Right ventricle myocardium superior (tissue), 1 donor: ENCODE data around the gene TNRC18. TPM values are rescaled to one million over a fixed set of nuclear protein-coding genes. Genes with fewer than 3 reads are reported as not detected.
A peak's percentile ranks its signal among the peaks of the same experiment; 100 is the strongest.

Experiments used
- ATAC-seq: fragments of 200-7000 bp; cut with Tn5 transposase; one replicate; pipeline ENCODE4 v1.9.1; 2020; ENCODE audit warnings: mild to moderate bottlenecking; ENCODE audit not compliant: poor library complexity
- DNase-seq: peaks from one replicate; pipeline ENCODE4 v3.0.0-alpha.2; 2020
- intact Hi-C: fragments of 100-400 bp; cut with DNase I; formaldehyde crosslinking; loops from one replicate; pipeline ENCODE4 v1.11.2; 2022
- total RNA-seq: library from RNA; stranded (reverse); fragmentation: NEBNext Ultra II Directional; extraction: Animal tissue kit (Norgen Biotek cat#: 25700); gene quantifications from one replicate; pipeline ENCODE4 v1.2.1, GENCODE V29; 2021
- donor health status: DM: no; HTN: yes; CAD: no; lungs with severe emphysema.

Gene TNRC18
- total RNA-seq, 1 donor from 2014 or later: 29.5 TPM

- ATAC-seq: no peak
- intact Hi-C loops: loop anchor here (2.0 to 5.0 kb wide), 2 partner anchors 86 to 214 kb away; no protein-coding TSS in a partner anchor
- DNase-seq: peak; percentile 53
Measured at GRCh38 chr7:5452937-5453540, 29.4 kb upstream of the TNRC18 start.

- intact Hi-C loops: loop anchor here (2.0 to 5.0 kb wide), 2 partner anchors 85 to 214 kb away; no protein-coding TSS in a partner anchor
- DNase-seq (no peak), ATAC-seq (peak; percentile 5)
Measured at GRCh38 chr7:5452470-5452899, 28.9 kb upstream of the TNRC18 start.

- DNase-seq (no peak), ATAC-seq (no peak)
- intact Hi-C loops: loop anchor here (5.0 kb wide), 1 partner anchor 84 kb away; no protein-coding TSS in a partner anchor
Measured at GRCh38 chr7:5451391-5451790, 27.8 kb upstream of the TNRC18 start.

DNA sequence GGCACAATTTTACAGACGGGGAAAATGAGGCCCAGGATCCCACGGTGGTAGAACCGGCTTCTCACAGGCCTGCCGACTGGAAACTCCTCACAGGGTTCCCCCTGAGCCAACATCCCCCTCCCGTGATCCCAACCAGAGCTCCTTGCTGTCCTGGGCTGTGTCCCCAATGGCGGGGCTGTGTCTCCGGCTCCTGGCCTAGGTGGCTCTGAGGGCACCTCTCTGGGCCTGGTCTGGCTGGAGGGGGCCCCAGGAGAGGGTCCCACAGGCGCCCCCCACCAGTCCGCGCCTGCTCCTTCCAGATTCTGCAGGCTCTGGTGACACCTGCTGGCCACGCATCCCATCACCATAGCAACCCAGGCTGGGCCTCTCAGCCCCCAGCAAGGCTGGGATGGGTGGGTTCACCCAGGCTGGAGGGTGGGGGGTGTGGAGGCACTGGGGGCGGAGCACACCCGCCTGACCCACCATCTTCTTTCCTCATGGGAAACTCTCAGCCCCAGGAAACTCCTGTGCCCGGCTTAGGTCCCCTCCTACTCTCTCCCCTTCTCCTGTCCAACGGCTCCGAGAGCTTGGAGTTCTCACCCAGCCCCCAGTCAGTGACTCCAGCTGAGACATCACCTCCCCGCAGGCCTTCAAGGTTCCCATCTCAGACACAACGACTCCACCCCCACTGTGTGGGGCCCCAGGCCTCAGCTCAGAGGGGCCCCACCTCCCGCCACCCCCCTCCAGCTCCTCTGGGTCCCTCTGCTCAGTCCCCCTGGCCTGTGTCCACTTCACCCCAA lies 27.1 kb upstream of the TNRC18 start:
- intact Hi-C loops: loop anchor here (5.0 kb wide), 1 partner anchor 83 kb away; no protein-coding TSS in a partner anchor
- DNase-seq (peak; percentile 75), ATAC-seq (peak; percentile 87)

DNA sequence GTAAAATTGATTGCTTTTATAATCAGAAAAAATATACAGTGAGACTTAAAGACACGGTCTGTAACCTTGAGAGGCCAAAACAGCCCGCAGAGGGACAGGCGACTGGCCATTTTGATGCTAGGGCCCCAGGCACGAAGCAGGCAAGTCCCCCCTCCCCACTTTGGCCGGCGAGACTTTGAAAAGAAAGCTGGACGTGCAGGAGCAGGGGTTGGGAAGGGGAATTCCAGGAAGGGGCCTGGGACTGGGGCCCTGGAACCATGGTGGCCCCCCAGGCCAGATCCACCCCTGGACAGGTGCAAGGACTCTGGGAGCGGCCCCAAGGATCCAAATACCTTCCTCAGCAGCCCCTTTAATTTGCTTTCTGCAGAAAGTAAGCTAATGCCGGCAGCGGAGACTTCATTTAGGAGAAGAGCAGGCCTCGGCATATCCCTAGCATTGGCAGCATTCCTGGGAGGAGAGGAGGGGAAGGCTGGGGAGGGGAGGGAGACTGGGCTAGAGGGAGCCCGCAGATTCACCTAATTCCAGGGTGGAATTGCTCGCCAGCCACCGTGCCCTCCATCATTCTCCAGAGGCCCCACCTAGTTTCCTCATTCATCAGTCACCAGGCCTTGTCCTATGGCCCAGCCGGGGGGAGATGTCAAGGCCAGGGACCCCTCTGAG lies 24.9 kb upstream of the TNRC18 start:
- ATAC-seq: no peak
- DNase-seq: no peak
- intact Hi-C loops: no loop called here

DNA sequence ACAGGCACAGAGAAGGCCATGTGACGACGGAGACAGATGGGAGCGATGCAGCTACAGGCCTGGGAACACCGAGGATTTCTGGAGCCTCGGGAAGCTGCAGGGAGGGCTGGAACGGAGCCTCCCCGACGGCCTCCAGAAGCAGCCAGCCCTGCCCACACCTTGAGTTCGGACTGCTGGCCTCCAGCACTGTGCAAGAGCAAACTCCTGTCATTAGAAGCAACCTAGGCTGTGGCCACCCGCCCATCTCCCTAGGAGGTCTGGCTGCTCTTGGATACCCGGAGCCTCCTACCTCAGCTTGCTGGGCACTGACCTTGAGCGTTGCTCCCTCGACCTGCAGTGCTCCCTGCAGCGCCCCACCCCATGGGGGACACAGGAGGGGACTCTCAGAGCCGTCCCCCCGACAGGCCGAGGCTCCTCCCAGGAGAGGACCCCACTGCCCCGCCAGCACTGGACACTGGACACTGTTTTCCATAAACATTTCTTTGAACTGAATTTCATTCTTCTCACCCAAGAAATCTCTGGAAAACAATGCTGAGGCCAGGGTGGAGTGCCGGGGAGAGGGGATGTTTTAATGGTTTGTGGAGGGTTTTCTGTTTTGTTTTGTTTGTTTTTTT lies 22.5 kb upstream of the TNRC18 start:
- intact Hi-C loops: no loop called here
- no peak for DNase-seq
- ATAC-seq: no peak

DNA sequence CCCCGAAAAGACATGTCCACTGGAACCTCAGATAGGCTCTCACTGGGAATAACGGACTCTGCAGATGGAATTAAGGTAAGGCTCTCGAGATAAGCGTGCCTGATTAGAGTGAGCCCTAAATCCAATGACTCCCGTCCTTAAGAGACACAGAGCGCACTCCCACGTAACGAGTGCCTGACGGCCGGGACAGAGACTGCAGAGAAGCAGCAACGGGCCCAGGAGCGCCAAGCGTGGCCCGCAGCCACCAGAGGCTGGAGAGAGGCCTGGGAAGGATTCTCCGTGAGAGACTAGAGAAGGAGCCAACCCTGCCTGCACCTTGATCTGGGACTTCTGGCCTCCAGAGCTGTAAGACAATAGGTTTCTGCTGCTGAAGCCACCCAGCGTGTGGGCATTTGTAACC lies 20.0 kb upstream of the TNRC18 start:
- ATAC-seq (no peak), DNase-seq (no peak)
- intact Hi-C loops: no loop called here

- ATAC-seq (no peak), DNase-seq (no peak)
- intact Hi-C loops: no loop called here
Measured at GRCh38 chr7:5442757-5443305, 19.2 kb upstream of the TNRC18 start.

- ATAC-seq: no peak
- intact Hi-C loops: no loop called here
- DNase-seq: no peak
Measured at GRCh38 chr7:5441840-5442503, 18.3 kb upstream of the TNRC18 start.

DNA sequence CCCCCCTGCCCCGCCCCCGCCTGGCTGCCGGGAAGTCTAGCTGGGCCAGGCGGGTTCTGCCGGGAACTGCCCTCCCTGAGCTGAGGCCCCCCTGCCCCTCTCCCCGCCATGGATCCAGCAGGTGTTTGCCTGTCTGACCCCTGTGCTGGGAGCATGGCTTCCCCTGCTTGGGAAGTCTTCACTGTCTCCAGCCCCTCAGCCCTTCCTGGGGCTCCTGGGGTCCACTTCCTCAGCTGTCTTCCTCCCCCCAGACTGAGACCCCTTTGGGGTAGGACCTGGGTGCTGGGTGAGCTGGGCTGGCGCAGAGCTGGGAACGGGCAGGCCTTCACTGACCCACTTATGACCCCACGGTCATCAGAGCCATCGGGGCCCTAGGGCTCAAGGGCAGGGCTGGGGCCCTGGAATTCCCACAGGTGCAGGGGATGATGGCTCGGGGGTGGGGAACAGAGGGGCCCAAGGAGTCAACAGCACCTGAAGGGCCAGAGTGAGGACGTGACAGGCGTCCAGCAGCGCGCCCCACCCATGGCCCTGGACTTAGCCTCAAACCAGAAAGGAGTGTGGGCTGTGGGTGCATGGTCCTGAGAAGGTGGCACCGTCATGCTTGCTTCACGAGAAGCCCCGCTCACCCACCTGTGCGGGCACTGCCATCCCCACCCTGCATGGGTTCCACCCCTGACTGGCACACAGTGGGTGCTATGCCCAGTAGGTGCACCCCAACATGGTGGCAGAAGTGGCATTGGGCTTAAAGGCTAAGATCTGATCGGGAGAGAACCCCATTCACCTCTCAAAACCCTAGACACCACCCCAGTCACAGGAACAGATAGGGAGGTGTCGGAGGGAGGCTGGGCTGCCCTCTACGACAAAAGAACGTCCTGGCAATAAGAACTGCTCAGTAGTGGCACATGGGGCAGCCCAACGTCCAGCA lies 16.2 kb upstream of the TNRC18 start:
- ATAC-seq (no peak), DNase-seq (no peak)
- intact Hi-C loops: no loop called here

- no peak for DNase-seq
- no peak for ATAC-seq
- intact Hi-C loops: no loop called here
Measured at GRCh38 chr7:5439209-5439571, 15.6 kb upstream of the TNRC18 start.

DNA sequence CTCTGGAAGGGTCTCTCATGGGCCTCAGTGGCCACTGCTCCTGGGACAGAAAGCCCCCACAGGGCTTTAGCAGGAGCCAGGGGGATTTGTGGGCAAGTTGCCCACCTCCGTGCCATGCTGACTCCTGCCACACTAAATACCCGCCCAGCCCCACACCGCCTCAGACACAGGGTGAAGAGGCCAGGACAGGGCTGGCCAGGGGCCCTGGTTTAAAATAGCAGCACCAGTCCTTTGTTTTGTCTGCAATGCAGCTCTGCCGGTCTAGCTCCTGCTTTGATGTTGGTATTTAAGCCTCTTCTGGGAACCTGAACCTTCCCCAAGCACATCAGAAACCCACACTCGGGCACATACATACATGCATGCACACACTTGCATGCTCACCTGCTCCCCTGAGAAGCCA lies 14.4 kb upstream of the TNRC18 start:
- intact Hi-C loops: no loop called here
- DNase-seq: peak; percentile 70
- ATAC-seq: peak; percentile 89

DNA sequence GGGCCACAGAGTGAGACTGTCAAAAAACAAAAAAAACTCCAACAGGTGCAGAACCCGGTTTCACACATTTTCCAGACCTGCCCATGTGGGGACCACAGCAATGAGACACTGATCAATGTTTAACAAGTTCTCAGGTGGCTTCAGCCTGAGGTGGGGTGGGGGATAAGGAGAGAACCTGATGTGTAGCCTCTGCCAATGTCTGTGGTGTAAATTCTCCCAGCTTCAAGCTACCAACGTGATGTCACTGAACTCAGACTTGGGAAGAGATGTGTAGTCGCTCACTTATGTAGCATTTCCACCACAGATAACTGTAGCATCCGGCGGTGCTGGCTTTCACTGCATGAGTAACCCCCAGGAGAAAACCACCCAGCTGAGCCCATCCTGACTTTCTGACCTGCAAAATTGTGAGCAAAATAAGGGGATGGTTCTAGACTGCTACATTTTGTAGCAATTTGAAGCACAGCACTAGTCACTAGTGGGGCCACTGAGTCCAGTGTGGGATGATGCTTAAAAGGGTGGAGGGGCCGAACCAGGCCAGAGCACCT lies 13.8 kb upstream of the TNRC18 start:
- intact Hi-C loops: no loop called here
- ATAC-seq (no peak), DNase-seq (no peak)

- no peak for ATAC-seq
- intact Hi-C loops: no loop called here
Measured at GRCh38 chr7:5436003-5436678, 12.5 kb upstream of the TNRC18 start.

GRCh38 chr7:5435291-5436002 lies 11.8 kb upstream of the TNRC18 start:
- no peak for DNase-seq
- ATAC-seq: no peak
- intact Hi-C loops: no loop called here

More at GRCh38 chr7:5436003-5436678, 12.5 kb upstream of the TNRC18 start:
- DNase-seq: no peak

DNA sequence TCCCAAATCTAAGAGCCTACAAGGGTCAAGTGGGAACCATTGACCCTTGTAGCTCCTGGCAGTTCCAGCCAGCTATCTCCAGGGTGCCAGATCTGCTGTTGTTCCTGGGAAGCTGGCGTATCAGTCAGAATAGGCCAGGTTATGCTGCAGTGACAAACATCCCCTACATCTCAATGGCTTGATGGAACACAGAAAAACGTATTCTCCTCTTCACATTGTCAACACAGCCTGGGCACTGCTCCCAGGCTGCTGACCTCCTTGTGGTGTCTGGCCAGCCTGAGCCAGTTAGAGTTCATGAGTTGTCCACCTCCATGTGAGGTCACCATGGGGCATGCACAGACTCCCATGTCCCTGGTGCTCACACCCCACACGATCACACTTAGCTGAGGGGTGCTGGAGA lies 9.5 kb upstream of the TNRC18 start:
- DNase-seq (no peak), ATAC-seq (no peak)
- intact Hi-C loops: no loop called here
